Kidney tubule cell (primary cell): ENCODE results near the gene HERPUD2.
"Not testable (repeated sequence)": the region's sequence is repeated elsewhere in the genome, so short reads cannot be mapped to it uniquely, and the experiment has no call there.

ENCODE experiments used
- DNase-seq: peaks from one replicate; pipeline ENCODE4 v3.0.0-alpha.2; 2018; ENCODE audit warnings: low spot score

The HERPUD2 gene

DNA sequence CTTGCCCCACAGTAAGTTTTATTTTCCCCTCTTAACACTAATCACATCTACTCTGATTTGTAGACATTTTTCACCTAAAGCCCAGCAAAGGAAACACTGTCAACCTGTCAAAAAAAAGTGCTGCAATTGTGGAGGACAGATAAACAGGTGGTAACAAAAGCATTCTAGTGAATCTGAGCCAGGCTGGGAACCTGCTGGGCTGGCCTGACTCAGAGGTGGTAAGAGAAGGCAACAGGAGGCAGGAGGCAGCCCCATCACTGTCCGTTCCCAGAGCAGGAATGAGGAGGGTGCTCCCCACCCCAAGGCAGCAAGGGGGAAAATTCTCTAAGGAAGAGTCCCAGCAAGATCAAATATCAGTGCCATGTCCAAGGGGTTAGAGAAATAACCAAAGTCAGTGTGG, 19.5 kb upstream of the HERPUD2 start:
- no peak for DNase-seq

DNA sequence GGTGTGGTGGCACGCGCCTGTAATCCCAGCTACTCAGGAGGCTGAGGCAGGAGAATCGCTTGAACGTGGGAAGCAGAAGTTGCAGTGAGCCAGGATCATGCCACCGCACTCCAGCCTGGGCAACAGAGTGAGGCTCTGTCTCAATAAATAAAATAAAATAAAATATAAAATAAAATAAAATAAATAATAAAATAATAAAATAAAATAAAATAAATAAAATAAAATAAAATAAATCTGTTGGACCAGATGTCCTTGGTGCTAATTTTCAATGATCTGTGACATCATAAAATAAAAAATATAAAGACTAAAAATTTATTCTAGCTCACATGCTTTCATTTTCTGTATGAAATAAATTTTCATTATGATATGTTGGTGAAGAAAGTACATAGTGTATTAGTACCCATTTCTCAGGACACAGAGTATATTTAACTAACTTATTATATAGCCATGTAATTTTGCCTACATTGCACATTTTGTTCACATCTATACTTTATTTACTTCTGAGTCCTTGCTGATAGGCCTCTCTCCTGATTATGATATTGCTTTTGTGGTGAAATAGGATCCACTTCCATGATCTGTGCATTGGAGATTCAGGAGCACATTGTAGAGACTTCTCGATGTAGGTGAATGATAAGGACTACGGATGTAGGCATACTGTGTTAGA, 17.8 kb upstream of the HERPUD2 start:
- DNase-seq = no peak

DNA sequence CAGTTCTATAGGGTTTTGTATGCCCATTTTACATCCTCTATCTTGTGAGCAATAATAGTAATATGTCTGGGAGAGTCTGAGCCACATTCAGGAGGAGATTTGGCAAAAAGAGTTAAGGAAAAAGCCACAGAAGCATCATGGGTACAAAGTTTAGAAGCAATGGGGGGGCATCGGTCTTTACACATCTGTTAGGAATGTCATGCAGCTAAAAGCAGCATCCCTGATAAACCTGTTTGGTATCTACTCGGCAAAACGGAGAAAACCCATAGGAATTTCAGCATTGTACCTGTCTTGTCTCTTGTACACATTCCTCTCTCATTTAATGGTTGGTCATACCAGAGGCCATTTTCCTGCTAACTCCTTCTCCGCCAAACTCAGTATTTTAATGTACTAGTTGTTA, 12.5 kb upstream of the HERPUD2 start:
- DNase-seq = peak; percentile 39

DNA sequence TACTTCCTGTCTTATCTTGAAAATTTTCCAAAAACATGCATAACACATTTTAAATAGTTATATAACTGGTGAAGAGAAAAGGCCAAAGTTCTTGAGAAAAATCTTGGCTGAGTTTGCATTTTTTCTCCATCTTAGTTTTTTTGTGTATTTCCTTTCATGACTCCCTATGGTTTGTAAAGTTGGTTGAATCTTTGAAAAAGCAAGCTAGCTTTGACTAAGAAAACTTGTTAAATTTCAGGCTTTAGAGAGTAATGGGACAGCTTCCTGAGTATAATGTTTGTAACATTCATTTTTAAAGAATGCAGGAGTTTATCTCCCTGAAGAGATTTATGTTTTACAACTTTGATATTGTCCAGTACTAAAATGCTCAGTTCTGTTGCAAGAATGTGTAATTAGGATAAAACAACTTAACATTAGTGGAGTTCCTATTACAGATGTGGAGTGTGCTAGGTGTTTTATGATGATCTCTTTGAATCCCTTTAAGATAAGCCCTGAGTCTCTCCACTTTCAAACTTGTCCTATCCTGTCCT, 11.1 kb upstream of the HERPUD2 start:
- no peak for DNase-seq

DNA sequence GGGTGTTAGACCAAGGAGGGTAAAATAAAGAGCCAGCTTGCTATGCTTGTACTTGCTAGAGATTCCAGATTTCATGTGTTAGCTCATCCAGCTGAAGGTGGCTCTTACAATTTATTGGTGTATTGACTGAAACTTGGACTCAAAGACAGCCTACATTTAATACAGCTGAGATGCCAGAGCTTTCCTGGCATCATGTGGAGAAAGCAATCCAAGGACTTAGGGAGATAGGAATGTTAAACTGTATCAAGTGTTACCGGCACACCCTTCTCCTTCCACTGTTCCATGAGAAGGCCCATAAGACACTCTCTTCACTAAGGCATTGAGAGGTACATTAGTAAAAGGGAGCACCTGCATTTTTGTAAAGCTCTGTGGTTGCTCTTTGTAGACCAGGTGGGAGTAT, 9.3 kb upstream of the HERPUD2 start:
- DNase-seq = no peak

DNA sequence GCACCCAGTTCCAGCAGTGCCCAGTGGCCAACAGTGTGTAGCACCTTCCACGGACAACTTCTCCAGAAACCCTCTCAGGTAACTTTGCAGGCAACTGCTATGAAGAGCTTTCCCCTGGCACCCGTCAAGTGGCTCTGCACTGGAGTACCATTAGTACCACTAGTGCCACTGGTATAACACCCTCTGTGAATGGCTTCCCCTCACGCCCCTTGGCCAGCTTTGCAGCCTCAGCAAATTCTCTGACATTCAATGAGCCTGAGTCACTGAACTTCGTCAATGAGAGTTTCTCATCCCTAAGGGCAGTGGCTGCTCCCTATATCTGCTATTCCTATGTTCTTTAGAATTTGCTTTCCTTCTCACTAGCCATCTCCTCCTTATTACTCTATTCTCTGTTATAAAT, 7.6 kb upstream of the HERPUD2 start:
- no peak for DNase-seq

DNA sequence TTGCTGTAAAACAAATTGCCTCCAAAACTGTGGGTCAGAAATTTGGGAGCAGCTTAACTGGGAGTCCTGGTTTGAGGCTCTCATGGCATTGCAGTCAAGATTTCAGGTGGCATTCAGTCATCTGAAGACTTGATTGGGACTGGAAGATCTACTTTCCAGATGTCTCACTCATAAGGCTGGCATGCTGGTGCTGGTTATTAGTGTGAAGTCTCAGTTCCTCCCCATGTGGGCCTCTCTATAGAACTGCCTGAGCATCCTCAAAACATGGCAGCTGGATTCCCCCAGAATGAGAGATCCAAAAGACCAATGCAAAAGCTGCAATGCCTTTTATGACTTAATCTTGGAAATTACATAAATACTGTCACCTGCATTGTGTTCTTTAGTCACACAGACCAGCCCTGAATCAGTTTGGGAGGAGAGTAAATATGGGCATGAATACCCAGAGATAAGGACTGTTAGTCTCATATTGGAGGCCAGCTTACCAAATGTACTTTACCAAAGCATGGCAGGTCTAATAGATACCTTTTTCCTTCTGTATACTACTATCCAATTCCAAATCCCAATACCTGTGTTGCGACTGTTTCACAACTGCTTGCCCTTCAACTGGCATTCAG, 6.5 kb upstream of the HERPUD2 start:
- DNase-seq = no peak

DNA sequence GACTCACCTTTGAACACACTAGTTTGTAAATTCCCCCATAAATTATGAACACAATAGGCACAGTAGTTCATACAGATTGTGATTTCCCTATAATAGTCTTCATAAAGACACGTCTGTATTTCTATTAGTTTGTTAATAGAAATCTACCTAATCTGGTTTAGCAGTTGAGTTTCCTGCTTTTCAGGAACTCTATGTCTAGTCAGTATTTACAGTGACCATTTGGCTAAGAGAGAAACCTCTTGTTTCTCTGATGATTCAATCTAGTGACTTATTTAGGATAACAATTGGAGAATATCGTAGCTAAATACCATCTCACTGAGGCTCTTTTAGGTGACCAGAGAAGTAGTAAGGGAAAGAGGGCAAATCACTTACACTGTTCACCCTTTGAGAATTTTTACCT, 5.9 kb upstream of the HERPUD2 start:
- DNase-seq = no peak

DNA sequence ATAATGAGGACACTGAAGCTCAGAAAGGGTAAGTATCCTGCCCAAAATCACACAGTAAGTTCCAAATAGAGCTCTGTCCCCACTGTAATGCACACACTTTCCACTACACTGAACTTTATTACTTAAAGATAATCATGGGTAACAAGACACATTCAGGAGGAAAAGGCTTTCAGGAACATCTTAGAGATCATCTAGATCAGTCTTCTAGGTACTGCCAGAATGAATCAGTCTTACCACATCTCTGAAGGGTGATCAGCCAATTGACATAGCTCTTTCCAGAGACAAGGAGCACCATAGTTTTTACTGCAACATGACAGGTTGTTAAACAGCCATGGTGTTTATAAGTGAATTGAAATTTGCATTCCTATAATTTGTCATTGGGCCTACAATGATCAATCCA, 5.4 kb upstream of the HERPUD2 start:
- no peak for DNase-seq

DNA sequence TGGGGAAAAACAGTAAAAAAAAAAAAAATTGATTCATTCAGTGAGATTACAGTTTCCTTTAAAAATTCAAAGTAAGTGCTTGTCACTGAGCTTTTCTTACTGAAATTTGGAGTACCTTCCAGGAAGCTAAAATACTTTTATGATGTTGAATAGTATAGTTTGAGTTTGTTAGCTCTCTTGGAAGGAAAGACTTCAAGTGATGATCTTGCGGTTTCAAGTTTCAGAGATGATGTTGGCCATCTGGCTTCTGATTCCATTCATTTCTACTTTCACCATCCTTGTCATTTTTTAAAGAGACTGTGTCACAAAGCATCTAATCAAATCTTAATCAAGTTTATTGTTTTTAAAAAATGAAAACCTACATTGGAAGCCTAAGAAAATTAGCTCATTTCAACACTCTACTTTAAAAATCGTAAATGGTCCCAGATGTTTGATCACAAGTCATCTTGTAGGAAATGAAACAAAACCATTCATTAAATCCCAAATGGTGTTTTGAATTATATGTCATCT, 4.9 kb upstream of the HERPUD2 start:
- no peak for DNase-seq

DNA sequence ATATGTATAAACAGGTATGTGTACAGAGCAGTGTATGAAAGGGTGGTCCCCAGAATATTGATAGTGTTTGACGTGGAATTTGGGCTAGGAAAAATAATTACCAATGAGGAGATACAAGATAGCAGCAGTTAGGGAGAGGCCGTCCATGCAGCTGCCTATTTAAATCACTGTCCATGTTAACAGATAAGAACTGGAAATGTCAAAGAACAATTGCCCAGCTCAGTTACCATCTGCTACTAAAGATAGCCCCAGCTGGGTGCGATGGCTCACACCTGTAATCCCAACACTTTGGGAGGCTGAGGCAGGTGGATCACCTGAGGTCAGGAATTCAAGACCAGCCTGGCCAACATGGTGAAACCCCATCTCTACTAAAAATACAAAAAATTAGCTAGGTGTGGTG, 3.4 kb upstream of the HERPUD2 start:
- not testable (repeated sequence) for DNase-seq

DNA sequence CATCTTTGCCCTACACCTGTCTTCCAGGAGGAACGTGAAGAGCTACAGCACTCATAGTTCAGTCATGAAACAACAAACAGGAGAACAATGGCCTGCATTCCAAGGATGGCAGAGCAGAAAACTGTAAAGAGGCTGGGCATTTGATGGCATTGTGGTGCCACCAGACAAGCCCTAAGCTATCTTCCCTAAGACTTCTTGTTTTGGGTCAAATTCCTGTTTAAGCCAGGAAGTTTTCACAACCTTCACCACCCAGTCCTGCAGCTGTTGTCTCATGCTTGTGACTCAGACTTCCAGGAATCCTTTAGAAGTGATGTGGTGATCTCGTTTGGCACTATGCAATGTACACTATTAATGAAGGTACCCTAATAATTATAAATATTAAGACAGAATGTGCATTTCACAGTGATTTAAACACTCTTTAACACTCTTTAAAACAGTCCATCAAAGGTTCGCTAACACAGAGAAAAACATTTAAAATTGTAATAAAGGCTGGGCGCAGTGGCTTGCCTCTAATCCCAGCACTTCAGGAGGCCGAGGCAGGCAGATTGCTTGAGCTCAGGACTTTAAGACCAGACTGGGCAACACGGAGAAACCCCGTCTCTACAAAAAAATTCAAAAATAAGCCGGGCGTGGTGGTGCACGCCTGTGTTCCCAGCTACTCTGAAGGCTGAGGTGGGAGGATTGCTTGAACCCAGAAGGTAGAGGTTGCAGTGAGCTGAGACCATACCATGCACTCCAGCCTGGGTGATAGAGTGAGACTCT, 2.7 kb upstream of the HERPUD2 start:
- peak; percentile 69 for DNase-seq

DNA sequence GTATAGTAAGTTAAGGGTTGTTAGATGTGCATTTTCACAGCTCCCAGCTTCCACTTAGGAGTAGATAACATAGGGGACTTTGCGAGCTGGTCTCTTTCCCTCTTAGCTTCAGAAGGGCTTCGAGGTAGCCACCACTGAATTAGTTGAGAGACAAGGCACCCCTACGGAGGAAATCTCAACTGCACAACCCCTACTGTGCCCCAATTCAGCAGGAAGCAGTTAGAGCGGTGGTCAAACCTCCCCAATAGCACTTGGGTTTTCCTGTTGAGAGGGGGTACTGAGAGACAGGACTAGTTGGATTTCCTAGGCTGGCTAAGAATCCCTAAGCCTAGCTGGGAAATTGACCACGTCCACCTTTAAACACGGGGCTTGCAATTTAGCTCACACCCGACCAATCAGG, 1.1 kb upstream of the HERPUD2 start:
- DNase-seq = no peak

DNA sequence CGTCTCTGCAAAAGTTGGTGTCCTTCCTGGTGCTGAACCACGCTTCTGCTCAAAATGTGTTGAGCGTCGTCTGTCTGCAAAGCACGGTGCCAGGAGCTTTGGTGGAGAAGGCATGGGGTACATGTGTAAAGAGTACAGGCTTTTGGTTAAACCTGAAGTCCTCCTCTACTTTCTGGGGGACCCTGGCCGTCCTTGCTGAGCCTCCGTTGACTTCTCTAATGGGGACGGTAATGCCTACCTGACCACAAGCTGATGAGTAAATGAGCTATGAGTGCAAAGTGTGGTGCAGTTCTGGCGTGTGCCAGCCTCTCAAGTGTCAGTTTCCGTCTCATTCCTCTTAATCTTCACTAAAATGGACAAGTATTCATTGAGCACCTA, 527 bp upstream of the HERPUD2 start:
- peak; percentile 45 for DNase-seq

DNA sequence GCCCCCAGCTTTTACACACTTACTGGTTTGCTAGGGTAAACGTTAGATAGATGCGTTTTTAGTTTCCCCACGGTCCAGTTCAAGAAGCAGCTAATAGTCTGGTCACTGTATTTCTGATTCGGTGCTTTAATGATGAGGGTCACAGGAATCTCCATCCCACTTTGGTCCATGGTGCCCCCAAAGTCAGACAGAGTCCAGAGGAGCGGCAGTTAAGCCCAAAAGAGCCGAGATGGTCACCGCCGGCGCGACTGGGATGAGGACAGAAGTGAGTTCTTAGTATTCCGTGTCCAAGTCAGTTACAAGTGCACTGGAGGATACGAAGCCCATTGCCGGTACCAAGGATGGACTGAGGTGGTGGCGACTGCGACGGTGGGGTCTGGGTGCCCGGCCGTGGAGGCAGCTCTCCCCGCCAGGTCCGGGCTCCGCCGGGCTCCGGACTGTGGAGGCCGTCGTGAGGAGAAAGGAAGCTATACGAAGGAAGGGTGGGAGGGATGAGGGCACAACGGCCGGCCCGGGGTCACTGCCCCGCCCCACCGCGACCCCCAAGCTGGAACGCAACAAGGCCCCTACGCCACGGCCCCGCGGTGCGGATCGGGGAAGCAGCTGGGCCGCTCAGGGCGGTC, 663 bp downstream of the HERPUD2 start:
- DNase-seq = peak; percentile 39

DNA sequence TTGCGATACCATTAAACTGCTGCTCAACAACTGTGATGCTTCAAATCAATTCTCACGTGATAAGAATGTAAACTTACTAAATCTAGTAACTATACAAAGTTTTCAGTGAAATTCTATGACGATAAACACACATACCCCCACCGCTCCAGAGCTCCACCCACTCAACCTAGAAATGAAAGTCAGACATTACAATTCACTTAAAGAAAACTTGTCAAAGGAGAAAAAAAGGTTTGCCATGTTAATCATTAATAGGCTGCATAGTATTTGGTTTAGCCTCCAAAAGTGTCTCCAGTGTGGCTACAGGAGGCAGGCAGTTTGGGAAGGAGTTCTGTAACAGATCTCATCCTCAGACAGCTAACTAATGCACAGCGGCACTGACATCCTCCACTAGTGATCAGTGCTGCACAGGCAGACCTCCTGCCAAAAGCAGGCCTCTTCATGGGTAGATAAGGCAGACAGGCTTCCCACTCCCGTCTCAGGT, 3.1 kb downstream of the HERPUD2 start:
- peak; percentile 17 for DNase-seq

DNA sequence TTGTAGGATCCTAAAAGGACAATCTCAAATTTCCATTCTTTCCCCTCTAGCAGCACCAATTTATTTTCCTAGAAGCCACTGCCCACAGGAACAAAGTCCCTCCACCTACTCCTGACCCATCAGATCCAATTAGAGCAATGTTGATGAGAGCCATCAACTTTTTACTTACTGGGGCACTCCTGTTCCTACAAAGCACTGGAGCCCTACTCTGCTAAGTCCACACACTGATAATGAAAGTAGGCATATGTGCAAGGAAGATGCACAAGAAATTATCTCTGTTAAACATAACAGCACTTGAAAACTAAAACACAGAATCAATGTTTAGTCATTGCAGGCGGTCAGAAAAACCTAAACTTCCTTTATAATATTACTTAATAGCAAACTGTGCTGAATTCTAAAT, 3.6 kb downstream of the HERPUD2 start:
- DNase-seq = no peak

DNA sequence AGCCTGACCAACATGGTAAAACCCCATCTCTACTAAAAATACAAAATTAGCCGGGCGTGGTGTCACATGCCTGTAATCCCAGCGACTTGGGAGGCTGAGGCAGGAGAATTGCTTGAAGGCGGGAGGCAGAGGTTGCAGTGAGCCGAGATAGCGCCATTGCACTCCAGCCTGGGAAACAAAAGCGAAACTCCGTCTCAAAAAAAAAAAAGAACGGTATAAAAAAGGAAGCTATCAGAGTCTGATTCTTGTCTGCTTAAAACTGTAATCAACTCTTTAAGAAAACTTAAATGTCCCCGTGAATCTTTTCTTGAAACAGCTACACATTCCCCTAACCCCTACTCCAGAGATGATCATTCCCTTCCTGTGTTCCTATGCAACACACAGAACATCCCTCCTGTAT, 4.3 kb downstream of the HERPUD2 start:
- not testable (repeated sequence) for DNase-seq

DNA sequence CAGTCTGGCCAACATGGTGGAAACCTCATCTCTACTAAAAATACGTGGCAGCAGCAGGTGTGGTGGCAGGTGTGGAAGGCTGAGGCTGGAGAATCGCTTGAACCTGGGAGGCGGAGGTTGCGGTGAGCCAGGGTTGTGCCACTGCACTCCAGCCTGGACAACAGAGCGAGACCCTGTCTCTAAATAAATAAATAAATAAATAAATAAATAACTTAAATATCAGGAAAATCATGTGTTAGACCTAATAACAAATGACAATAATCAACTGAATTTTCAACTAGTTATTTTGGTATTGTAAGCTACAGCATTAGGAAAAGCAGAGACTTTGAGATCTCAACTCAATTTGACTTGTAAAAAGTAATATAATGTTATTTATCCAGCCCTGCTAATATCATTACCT, 9.2 kb downstream of the HERPUD2 start:
- no peak for DNase-seq

DNA sequence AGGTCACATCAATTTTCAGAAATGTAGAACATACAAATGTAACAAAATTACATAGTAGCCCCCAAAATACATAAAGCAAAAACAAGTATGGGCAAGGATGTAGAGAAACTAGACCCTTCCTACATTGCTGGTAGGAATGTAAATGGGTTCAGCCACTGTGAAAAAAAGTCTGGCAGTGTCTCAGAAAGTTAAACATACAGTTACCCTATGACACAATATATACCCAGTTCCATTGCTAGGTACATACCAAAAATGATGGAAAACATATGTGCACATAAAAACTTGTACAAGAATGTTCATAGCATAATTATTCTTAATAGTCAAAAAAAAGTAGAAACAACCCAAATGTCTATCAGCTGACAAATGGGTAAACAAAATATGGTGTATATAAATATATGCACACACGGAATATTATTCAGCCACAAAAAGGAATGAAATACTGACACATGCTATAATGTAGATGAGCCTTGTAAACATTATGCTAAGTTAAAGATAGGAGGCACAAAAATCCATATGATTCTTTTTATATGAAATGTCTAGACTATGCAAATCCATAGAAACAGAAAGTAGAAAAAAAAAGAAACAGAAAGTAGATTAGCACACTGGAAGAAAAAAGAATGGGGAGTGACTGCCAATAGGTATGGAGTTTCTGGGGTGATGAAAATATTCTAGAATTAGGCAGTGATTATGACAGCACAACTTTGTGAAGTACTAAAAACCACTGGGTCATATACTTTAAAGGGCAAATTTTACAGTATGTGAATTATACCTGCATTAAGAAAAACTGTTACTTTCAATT, 13.5 kb downstream of the HERPUD2 start:
- DNase-seq = no peak

DNA sequence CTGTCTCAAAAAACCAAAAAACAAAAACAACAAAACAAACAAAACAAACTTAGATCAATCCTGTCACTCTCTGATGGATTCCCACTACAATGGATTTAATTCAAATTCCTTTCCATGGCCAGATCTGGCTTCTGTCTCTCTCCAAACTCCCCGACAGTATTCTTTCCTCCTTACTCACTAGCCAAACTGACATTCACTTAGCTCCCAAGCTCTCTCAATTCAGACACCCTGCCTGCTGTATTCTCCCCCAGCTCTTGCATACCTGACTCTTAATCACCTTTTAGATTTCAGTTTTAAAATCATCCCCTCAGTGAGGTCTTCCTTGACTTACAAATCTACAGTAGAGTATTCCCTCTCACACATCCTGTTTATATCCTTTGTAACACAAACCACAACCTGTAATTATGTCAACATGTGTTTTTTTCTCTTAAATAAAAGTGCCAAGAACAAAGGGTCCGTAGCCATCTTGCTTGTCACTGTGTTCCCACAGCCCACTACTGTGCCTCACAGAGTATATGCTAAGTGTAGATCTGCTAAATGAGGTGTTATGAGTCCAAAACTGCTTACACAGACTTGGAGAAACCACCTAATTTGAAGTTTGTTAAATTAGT, 14.4 kb downstream of the HERPUD2 start:
- peak; percentile 4 for DNase-seq
